ENCODE measurements around the gene SGCE.

SGCE gene

DNA sequence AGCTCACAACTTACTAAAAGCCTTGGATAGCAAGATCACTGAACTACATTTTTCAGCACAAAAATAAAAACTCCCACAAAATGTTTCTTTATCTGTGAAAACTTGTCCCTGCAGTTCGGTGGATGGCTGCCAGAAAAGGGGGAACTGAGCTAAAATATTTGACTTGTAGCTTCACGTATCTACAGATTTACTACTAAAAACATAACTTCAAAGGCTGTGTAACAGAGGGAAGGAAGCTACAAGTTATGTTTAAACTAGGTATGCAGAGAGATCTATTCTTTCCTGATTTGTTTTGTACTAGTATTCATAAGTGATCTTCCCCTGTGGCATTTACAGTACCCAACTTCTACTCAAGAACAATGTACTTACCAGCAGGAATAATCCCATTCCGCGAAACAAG, 25.1 kb downstream of the SGCE start:
- no peak for DNase-seq (ENCODE audit: low read depth in 3 of 3, low spot score in 1 of 3)

GRCh38 chr7:94623820-94624219, 32.1 kb downstream of the SGCE start:
- no peak for DNase-seq (ENCODE audit: low read depth in 3 of 3, low spot score in 1 of 3)

DNA sequence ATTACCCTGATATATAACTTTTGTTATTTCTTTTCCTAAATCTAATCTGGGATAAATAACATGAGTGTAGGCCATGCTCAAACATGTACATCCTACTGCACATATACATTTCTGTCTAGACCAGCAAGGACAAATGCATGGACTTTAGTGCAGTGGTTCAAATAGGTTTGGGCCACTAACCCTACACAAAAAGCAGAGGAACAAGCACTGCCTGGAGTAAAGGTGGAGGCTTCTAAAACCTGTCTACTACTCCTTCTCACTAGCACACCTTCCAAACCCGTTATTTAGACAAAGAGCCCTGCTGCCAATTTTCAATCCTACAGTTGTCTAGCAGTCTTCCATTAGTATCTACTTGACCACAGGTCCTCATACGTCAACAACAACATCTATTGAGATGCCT, 34.8 kb downstream of the SGCE start:
- DNase-seq (ENCODE audit: low read depth in 3 of 3, low spot score in 1 of 3) = no peak

- peak in 1 of 3 donors; percentile 1 for DNase-seq (ENCODE audit: low read depth in 3 of 3, low spot score in 1 of 3)
These were observed 35.2 kb downstream of the SGCE start for GRCh38 chr7:94620703-94621118.

GRCh38 chr7:94618126-94618525, 37.8 kb downstream of the SGCE start:
- DNase-seq (ENCODE audit: low read depth in 3 of 3, low spot score in 1 of 3) = no peak

DNA sequence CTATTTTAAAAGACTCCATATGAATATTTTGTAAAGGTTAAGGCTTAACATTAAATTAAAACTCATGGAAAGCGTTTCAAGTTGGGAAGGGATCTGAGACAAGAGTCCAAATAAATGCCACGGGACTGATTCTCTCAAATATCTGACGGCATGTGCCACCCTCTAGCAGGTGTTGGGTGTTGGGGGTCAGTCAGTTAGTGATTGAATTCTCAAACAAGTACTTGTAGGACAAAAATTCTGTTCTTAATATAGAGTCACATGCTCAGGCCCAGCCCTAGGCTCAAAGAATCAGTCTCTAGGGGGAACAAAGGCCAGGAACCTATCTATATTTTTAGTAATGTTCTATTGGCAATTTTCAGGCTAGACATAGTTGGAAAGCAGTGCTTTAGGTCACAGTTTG, 39.1 kb downstream of the SGCE start:
- DNase-seq (ENCODE audit: low read depth in 3 of 3, low spot score in 1 of 3) = no peak

DNA sequence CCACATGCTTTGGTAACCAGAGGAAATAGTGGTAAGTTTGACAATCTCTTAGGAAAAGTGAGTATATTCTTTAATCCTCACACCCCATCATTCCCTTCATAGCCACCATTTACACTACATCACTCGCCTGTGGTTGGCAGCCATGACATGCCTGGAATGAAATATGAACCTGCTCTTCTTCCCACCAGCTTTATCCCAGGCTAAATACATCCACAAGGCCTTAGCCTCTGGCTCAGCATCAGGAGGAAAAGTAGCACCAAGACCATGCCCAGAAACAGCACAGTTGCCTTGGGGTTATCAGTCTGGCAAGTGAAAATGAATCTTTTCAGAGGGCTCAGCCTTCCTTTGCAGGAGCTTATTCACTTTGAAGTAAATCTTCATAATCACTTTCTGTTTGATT, 40.3 kb downstream of the SGCE start:
- no peak for DNase-seq (ENCODE audit: low read depth in 3 of 3, low spot score in 1 of 3)

GRCh38 chr7:94612661-94613060, 43.3 kb downstream of the SGCE start:
- DNase-seq (ENCODE audit: low read depth in 3 of 3, low spot score in 1 of 3) = no peak

- DNase-seq (ENCODE audit: low read depth in 3 of 3, low spot score in 1 of 3) = no peak
These were observed 43.7 kb downstream of the SGCE start for GRCh38 chr7:94612253-94612652.

DNA sequence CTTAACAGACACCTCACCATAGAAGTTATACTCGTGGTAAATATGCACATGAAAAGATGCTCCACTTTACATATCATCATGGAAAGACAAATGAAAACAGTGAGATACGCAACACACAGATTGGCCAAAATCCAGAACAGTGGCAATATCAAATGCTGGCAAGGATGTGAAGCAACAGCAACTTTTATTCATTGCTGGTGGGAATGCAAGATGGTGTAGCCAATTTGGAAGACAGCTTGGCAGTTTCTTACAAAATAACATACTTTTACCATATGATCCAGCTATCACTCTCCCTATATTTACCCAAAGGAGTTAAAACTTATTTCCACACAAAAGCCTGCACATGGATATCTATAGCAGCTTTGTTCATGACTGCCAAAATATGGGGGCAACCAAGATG, 46.4 kb downstream of the SGCE start:
- DNase-seq (ENCODE audit: low read depth in 3 of 3, low spot score in 1 of 3) = no peak

DNA sequence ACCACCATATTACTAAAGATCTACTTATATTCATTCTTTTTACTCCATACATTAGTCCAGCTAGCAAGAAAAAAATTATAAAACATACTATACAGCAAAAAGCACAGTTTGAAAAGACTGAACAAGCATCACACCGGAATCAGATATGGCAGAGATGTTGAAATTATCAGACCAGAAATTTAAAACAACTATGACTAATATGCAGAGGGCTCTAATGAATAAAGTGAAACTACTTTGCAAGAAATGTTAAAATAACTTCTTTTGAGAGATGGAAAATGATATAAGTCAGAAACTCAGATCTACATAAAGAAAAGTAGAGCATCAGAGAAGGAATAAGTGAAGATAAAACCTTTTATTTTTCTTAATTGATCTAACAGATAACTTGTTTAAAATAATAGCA, 50.9 kb downstream of the SGCE start:
- no peak for DNase-seq (ENCODE audit: low read depth in 3 of 3, low spot score in 1 of 3)

- DNase-seq (ENCODE audit: low read depth in 3 of 3, low spot score in 1 of 3) = no peak
These were observed 53.8 kb downstream of the SGCE start for GRCh38 chr7:94602181-94602580.

DNA sequence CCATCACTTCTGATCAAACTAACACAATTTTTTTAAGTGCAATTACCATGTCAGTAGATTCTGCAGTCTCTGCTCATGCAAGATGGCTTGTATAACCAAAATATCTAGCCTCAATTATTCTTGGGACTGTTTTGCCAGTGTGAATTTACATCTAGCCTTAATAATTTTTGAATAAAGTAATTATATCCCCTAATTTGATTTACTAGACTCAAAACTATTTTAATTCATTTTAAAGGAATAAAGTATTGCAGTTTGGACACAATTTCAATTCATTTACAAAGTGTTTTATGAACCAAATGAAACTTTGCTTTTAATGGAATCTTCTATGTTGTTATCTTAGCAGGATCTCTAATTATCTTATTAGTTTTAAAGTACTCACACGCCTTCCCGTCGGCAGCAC, 55.7 kb downstream of the SGCE start:
- DNase-seq (ENCODE audit: low read depth in 3 of 3, low spot score in 1 of 3) = no peak

DNA sequence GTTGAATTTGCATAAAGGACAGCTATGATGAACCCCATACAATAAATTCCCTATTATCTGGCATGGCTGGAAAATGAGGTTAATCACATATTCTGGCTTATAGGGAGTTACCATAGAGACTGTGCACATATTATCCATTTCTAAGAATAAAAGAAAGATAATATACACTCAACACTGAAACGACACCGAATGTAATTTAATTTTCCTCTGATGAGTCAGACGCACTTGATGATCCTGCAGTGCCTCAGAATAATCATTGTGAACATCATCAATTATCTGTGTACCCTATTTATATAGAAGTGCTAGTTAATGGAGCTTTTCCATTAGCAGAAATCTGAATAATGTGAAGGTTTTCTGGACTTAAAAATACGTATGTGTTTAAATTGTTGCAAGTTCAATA, 60.2 kb downstream of the SGCE start:
- no peak for DNase-seq (ENCODE audit: low read depth in 3 of 3, low spot score in 1 of 3)

DNA sequence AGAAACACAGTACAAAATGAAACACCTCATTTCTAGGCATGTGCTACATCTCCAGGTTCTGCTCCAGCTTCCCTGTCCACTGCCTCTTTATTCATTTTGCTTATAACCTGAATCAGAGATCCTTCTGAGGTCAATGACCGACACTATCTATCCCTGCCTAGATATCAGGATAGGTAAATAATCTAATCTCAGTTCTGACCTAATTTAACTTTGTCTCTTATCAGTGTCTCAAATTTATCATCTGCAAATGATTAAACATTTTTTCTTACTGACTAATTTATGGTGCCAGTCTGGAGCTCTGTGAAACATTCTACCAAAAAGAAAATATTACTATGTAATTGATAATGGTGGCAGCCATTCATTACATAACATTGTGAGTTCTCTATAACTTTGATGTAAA, 61.1 kb downstream of the SGCE start:
- DNase-seq (ENCODE audit: low read depth in 3 of 3, low spot score in 1 of 3) = no peak

GRCh38 chr7:94591176-94591575, 64.8 kb downstream of the SGCE start:
- no peak for DNase-seq (ENCODE audit: low read depth in 3 of 3, low spot score in 1 of 3)

DNA sequence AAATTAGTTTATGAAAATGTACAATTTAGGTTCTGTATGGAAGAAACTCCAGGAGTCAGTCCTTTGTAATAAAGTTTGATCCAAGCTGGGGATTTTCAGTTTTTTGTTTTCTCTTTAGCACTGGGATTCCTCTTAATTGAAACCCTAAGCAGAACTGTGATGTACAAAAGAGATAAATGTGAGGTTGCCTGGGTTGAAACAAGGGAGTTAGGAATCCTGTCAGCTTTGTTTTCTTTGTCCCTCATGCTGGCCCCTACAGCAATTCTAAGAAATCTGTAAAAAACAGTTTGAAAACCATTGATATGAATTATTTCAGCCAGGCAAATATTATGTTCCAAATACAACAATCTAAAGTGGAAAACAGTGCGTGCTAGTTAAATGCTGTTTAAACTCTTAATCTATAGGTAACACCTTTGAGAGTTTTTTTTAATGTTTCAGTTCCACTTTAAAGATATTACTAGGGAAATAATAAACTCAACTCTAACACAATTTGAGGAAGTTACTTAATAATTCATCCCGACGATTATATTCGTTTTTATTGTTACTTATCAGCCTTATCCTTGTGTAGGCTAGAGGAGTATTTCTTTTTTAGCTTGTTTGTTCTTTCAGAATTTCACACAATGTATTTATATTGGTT, 65.3 kb downstream of the SGCE start:
- DNase-seq (ENCODE audit: low read depth in 3 of 3, low spot score in 1 of 3) = no peak

- DNase-seq (ENCODE audit: low read depth in 3 of 3, low spot score in 1 of 3) = no peak
These were observed 67.9 kb downstream of the SGCE start for GRCh38 chr7:94588075-94588474.

DNA sequence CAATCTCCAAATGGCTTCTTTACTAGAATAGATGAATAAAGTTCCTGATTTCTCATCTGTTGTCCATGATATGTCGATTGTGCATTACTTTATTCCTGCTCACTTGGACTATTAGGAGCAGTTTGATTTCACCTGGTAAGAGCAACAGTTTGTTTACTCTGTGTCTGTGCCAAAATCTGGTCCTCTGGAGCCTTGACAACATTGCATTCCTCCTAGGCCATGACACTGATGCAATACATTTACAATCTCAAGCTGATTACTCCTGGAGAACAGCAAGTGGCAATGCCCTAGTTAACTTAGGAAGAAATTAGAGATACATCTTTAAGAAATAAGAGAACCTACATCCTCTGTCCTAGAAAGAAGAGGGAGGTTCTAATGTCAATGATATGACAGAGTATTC, 71.8 kb downstream of the SGCE start:
- DNase-seq (ENCODE audit: low read depth in 3 of 3, low spot score in 1 of 3) = no peak

- no peak for DNase-seq (ENCODE audit: low read depth in 3 of 3, low spot score in 1 of 3)
These were observed 75.3 kb downstream of the SGCE start for GRCh38 chr7:94580601-94581000.

GRCh38 chr7:94579470-94579869, 76.5 kb downstream of the SGCE start:
- DNase-seq (ENCODE audit: low read depth in 3 of 3, low spot score in 1 of 3) = no peak

- DNase-seq (ENCODE audit: low read depth in 3 of 3, low spot score in 1 of 3) = no peak
These were observed 77.3 kb downstream of the SGCE start for GRCh38 chr7:94578614-94579013.

- no peak for DNase-seq (ENCODE audit: low read depth in 3 of 3, low spot score in 1 of 3)
These were observed 78.6 kb downstream of the SGCE start for GRCh38 chr7:94577357-94577756.

DNA sequence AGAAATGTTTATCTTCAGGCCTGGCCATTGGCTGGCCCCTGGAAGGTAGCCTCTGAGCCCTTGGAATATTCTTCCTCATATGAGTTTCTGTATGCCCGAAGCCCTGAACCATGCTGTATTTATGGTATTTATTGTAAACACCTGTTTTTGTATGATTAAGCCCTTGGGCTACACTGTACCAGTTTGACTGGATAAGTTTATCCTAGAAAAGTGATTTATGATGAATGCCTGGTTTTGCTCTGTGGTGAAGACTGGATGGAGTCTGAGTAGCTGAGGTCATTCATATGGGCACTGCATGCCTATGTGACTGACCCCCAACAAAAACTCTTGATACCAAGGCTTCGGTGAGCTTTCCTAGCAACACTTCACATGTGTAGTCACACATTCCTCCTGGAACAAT, 79.6 kb downstream of the SGCE start:
- no peak for DNase-seq (ENCODE audit: low read depth in 3 of 3, low spot score in 1 of 3)
